D721Med (cell line): ENCODE data around the gene BICDL1.

ENCODE experiments used
- DNase-seq: peaks from one replicate; pipeline ENCODE4 v3.0.0; 2011; ENCODE audit warnings: low spot score; ENCODE audit not compliant: insufficient read length
- FAIRE-seq: peaks from 2 replicates; lab custom pipeline; 2011; peaks lifted over from hg19 to GRCh38; lab: Jason Lieb, UNC
- CTCF ChIP-seq: IDR thresholded peaks from 2 replicates; pipeline ENCODE4 v1.5.1; 2012; ENCODE audit warnings: mild to moderate bottlenecking, control low read depth; ENCODE audit not compliant: insufficient read depth; ENCODE audit errors: missing control alignments

The BICDL1 gene

GRCh38 chr12:120142231-120142877 lies 153.3 kb downstream of the BICDL1 start:
- DNase-seq (no peak), FAIRE-seq (no peak)
- no peak for TF ChIP-seq CTCF
